Loucy (cell line): ENCODE data around the gene NPHP4.
A peak's percentile ranks its signal among the peaks of the same experiment; 100 is the strongest.

Experiments used
- CTCF ChIP-seq: fragments of 200-600 bp; sonication (generic); conservative IDR thresholded peaks from 2 replicates; pipeline ENCODE4 v1.5.1; 2014; ENCODE audit warnings: mild to moderate bottlenecking, antibody characterized with exemption, low read length
- EZH2phosphoT487 ChIP-seq: fragments of 200-600 bp; IDR thresholded peaks from 2 replicates; pipeline ENCODE4 v1.6.1; 2018; ENCODE audit warnings: antibody characterized with exemption, mild to moderate bottlenecking, moderate library complexity, borderline replicate concordance

- 0 out of 2 replicates have a peak, but pooled peaks have one; percentile 17 for TF ChIP-seq CTCF
- TF ChIP-seq EZH2phosphoT487 = no peak
Observed at GRCh38 chr1:5994713-5995621, 2.7 kb upstream of the NPHP4 start.
